OCI-LY7 (cell line): ENCODE measurements around the gene B3GALT2. TPM values are rescaled to one million over a fixed set of nuclear protein-coding genes. Genes with fewer than 3 reads are reported as not detected.
A peak's percentile ranks its signal among the peaks of the same experiment; 100 is the strongest.

Experiments used
- BruUV-seq: library from RNA; stranded (reverse); fragments of 400-500 nt; replicated peaks from 2 replicates; lab custom pipeline; 2021; lab: Mats Ljungman, UMichigan
- CTCF ChIA-PET: fragments of 300-600 bp; sonication (Branson Sonifier 250); formaldehyde crosslinking; loops from one replicate; lab custom pipeline; 2022; ENCODE audit warnings: antibody characterized with exemption; ENCODE audit not compliant: unreplicated experiment; lab: Charles Lee
- POLR2A ChIA-PET: fragments of 300-600 bp; sonication (Branson Sonifier 250); formaldehyde crosslinking; loops from one replicate; lab custom pipeline; 2022; ENCODE audit warnings: antibody characterized with exemption; lab: Charles Lee
- DNase-seq: peaks from one replicate; pipeline ENCODE4 v3.0.0-alpha.2; 2015; ENCODE audit warnings: low spot score
- H2AFZ ChIP-seq: fragments of 200-600 bp; sonication (generic), shearing (Covaris generic); 2 replicates; pipeline ENCODE4 v1.6.1; 2014; ENCODE audit warnings: mild to moderate bottlenecking, antibody characterized with exemption, low read length, moderate library complexity
- H3K27ac ChIP-seq: fragments of 200-600 bp; sonication (generic); 2 replicates; pipeline ENCODE4 v1.5.1; 2014; ENCODE audit warnings: mixed run types, low read depth, mild to moderate bottlenecking, moderate library complexity, low read length, inconsistent platforms; ENCODE audit not compliant: poor library complexity, severe bottlenecking
- H3K36me3 ChIP-seq: fragments of 200-600 bp; sonication (generic); 2 replicates; pipeline ENCODE4 v1.6.1; 2014; ENCODE audit warnings: mild to moderate bottlenecking, antibody characterized with exemption, low read length, moderate library complexity, mixed read lengths; ENCODE audit not compliant: insufficient read depth
- H3K4me1 ChIP-seq: fragments of 200-600 bp; sonication (generic); 2 replicates; pipeline ENCODE4 v1.5.1; 2014; ENCODE audit warnings: mild to moderate bottlenecking, low read length; ENCODE audit not compliant: insufficient read depth, poor library complexity, severe bottlenecking
- H3K4me2 ChIP-seq: fragments of 200-600 bp; sonication (generic); 2 replicates; pipeline ENCODE4 v1.6.1; 2014; ENCODE audit warnings: mild to moderate bottlenecking, low read length
- H3K4me3 ChIP-seq: fragments of 200-600 bp; sonication (generic); 2 replicates; pipeline ENCODE4 v1.5.1; 2014; ENCODE audit warnings: mild to moderate bottlenecking, low read depth, low read length; ENCODE audit not compliant: poor library complexity, severe bottlenecking
- H3K79me2 ChIP-seq: fragments of 200-600 bp; sonication (generic); 2 replicates; pipeline ENCODE4 v1.6.1; 2016; ENCODE audit warnings: low read depth, mild to moderate bottlenecking, low read length, moderate library complexity, mixed read lengths; ENCODE audit not compliant: insufficient read depth
- H3K9me2 ChIP-seq: fragments of 200-600 bp; sonication (generic); 2 replicates; pipeline ENCODE4 v1.6.1; 2016; ENCODE audit warnings: mild to moderate bottlenecking, low read length, mixed read lengths; ENCODE audit not compliant: insufficient read depth
- H3K9me3 ChIP-seq: fragments of 200-600 bp; sonication (generic); 2 replicates; pipeline ENCODE4 v1.6.1; 2014; ENCODE audit warnings: mild to moderate bottlenecking, mixed run types, low read length, mixed read lengths
- H4K20me1 ChIP-seq: fragments of 200-600 bp; sonication (generic); 2 replicates; pipeline ENCODE4 v1.6.1; 2014; ENCODE audit warnings: mild to moderate bottlenecking, antibody characterized with exemption, low read length, moderate library complexity, mixed read lengths; ENCODE audit not compliant: insufficient read depth
- CTCF ChIP-seq: fragments of 200-600 bp; sonication (generic); conservative IDR thresholded peaks from 2 replicates; pipeline ENCODE4 v1.5.1; 2014; ENCODE audit warnings: mild to moderate bottlenecking, antibody characterized with exemption, low read length, moderate library complexity, mixed read lengths
- EZH2phosphoT487 ChIP-seq: fragments of 200-600 bp; sonication (generic); IDR thresholded peaks from 2 replicates; pipeline ENCODE4 v1.6.1; 2018; ENCODE audit warnings: low read depth, borderline replicate concordance, mild to moderate bottlenecking, mixed run types, antibody characterized with exemption, low read length, moderate library complexity, mixed read lengths
- intact Hi-C: fragments of 100-400 bp; cut with micrococcal nuclease; formaldehyde crosslinking; loops from one replicate; pipeline ENCODE4 v1.10.0; 2022; ENCODE audit not compliant: unreplicated experiment
- total RNA-seq, 2 experiments: library from RNA; depleted of rRNA in 1 of 2; stranded (reverse); fragments of >200 nt in 1 of 2; shearing (Covaris generic) in 1 of 2; gene quantifications; 2 replicates each; pipeline ENCODE4 v1.2.3, GENCODE V29; 2014 to 2022

Gene B3GALT2
- total RNA-seq, 2 experiments from 2014 or later, result not detected

GRCh38 chr1:193183019-193183627 is 3.3 kb downstream of the B3GALT2 start:
- BruUV-seq, result no TSS peak
- H4K20me1 ChIP-seq, result peaks cover 7% of the 10 kb centered on the region; the same call in 1 of the 2 replicates
- H3K36me3 ChIP-seq, result no peaks in the 10 kb centered on the region
- ChIA-PET POLR2A (no interaction called here), CTCF (no interaction called here)
- DNase-seq, result peak; percentile 56
- H3K4me1 ChIP-seq, result no peaks in the 10 kb centered on the region
- TF ChIP-seq EZH2phosphoT487 (no peak), CTCF (peak; percentile 98)
- H3K79me2 ChIP-seq, result peaks cover 28% of the 10 kb centered on the region; the same call in 1 of the 2 replicates
- no peak overlapping the region for H3K4me2 ChIP-seq
- intact Hi-C loops, result loop anchor here (5.0 kb wide), 1 partner anchor 1114 kb away; no protein-coding TSS in a partner anchor
- H2AFZ ChIP-seq, result no peak overlapping the region
- no peaks in the 10 kb centered on the region for H3K9me2 ChIP-seq
- no peaks in the 10 kb centered on the region for H3K9me3 ChIP-seq
- no peak overlapping the region for H3K27ac ChIP-seq
- H3K4me3 ChIP-seq, result no peak overlapping the region

GRCh38 chr1:193181985-193182384 is 4.4 kb downstream of the B3GALT2 start:
- no peaks in the 10 kb centered on the region for H3K36me3 ChIP-seq
- H3K4me2 ChIP-seq, result no peak overlapping the region
- no peak for DNase-seq
- H3K27ac ChIP-seq, result no peak overlapping the region
- intact Hi-C loops, result loop anchor here (5.0 kb wide), 1 partner anchor 1115 kb away; no protein-coding TSS in a partner anchor
- H3K9me2 ChIP-seq, result no peaks in the 10 kb centered on the region
- H3K79me2 ChIP-seq, result peaks cover 18% of the 10 kb centered on the region; the same call in 1 of the 2 replicates
- H3K9me3 ChIP-seq, result no peaks in the 10 kb centered on the region
- H4K20me1 ChIP-seq, result peaks cover 7% of the 10 kb centered on the region; the same call in 1 of the 2 replicates
- no peak for TF ChIP-seq EZH2phosphoT487
- H3K4me3 ChIP-seq, result no peak overlapping the region
- POLR2A ChIA-PET, result interaction anchor here (1.1 to 1.4 kb wide), 2 partner anchors 27 to 55 kb away, joined by 3 read pairs; no protein-coding TSS in a partner anchor
- no TSS peak for BruUV-seq
- H3K4me1 ChIP-seq, result no peaks in the 10 kb centered on the region
- no peak overlapping the region for H2AFZ ChIP-seq
- CTCF ChIA-PET, result no interaction called here

GRCh38 chr1:193181536-193181935 is 4.9 kb downstream of the B3GALT2 start:
- Histone ChIP-seq H3K36me3 (no peaks in the 10 kb centered on the region), H3K79me2 (peaks cover 14% of the 10 kb centered on the region; the same call in 1 of the 2 replicates), H2AFZ (no peak overlapping the region), H3K9me2 (no peaks in the 10 kb centered on the region), H3K4me3 (no peak overlapping the region), H3K4me2 (no peak overlapping the region), H3K4me1 (no peaks in the 10 kb centered on the region), H4K20me1 (peaks cover 7% of the 10 kb centered on the region; the same call in 1 of the 2 replicates), H3K9me3 (no peaks in the 10 kb centered on the region), H3K27ac (no peak overlapping the region)
- TF ChIP-seq EZH2phosphoT487, result no peak
- no peak for TF ChIP-seq CTCF
- no peak for DNase-seq
- POLR2A ChIA-PET, result interaction anchor here (1.1 to 1.4 kb wide), 2 partner anchors 27 to 55 kb away, joined by 3 read pairs; no protein-coding TSS in a partner anchor
- intact Hi-C loops, result loop anchor here (5.0 kb wide), 1 partner anchor 1116 kb away; no protein-coding TSS in a partner anchor
- CTCF ChIA-PET, result no interaction called here
- BruUV-seq, result no TSS peak
